Effector CD8-positive, alpha-beta T cell (primary cell): ENCODE measurements around the gene YIF1A.
A peak's percentile ranks its signal among the peaks of the same experiment; 100 is the strongest.
"Not testable (repeated sequence)": the region's sequence is repeated elsewhere in the genome, so short reads cannot be mapped to it uniquely, and the experiment has no call there.

ENCODE experiments used
- DNase-seq: peaks from one replicate; lab custom pipeline; 2025; lab: John Stamatoyannopoulos, UW

Gene YIF1A

DNA sequence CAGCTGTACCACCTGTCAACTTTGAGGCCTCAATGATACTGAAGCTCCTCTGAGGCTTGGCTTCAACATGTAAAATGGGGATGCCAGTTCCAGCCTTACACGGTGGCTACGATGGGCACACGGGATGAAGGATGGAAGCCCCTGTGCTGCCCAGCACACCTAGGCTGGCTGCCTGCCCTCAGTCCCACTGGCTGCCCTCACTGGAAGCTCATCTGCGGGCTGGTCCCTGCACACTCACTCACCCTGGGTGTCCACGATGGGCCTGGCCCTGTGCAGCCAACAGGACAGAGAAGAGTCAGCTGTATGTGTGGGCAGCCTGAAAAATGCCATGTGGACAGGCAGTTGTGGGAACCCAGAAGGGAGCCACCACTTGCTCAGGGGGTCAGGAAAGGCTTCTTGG, 2.2 kb downstream of the YIF1A start:
- DNase-seq = no peak

DNA sequence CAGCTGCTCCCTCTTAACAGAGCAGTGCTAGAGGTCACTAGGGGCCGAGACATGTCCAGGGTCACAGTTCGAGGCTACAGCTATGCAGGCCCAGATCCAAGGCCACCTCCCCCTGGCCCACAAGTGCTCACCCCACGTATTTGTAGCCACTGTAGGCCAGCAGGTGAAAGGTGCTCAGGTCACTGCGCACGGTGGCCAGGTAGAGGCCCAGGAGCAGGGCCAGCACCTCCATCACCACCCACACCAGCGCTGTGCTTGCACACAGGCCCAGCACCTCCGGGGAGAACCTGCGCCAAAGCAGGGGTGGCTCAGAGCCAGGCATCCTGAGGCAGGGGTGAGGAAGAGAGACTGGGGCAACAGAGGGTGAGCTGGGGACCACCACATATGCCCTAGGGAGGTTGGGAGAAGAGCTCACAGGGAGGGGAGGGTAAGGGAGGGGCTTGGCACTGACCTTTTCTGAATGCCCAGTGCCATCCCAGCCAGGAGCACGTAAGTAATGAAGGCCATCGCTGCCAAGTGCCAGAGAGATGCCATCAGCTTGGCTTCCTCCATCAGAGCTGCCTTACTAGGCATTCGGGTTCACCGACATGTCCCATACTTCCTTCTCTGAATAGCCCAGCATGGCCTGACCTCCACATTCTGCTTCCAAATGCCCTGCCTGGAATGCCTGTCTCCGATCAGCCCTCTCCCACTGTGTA, 3.5 kb downstream of the YIF1A start:
- DNase-seq = no peak

- DNase-seq = no peak
These were observed 4.3 kb downstream of the YIF1A start for GRCh38 chr11:66284526-66285078.

- DNase-seq = no peak
These were observed 5.4 kb downstream of the YIF1A start for GRCh38 chr11:66283461-66284105.

DNA sequence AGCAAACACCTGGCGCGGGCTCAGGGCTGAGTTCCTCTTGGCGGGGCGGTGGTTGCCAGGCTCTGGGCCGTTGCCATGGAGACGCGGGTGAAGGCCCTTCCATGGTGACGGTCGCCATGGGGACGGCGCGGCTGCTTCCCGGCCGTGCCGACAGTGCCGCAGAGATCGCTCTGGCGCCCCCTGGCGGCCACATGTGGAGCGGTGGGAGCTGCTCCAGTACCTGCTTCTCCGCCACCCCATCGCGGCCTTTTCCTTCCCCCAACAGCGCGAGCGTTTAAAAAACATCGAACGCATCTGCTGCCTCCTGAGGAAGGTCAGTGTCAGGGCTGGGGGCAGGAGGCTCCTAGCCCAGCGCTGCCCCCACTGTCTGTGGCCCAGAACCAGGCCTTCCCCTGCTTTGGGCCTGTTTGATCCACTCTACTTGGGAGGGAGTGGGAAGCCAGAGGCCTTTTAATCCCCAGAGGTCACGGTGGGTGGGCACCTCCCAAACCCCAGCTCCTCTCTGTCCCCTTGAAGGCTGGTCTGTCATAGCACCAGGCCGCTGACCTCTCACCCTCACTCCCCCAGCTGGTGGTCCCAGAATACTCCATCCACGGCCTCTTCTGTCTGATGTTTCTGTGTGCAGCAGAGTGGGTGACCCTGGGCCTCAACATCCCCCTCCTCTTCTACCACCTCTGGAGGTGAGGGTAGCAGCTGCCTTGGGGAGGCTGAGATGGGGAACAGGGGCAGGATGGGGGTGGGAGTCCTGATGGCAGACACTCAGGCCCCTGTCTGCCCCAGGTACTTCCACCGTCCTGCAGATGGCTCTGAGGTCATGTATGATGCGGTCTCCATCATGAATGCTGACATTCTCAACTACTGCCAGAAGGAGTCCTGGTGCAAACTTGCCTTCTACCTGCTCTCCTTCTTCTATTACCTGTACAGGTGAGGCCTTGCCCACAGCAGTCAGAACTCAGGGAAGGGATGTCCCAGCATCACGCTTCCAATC, 6.2 kb downstream of the YIF1A start:
- DNase-seq = peak; percentile 99

DNA sequence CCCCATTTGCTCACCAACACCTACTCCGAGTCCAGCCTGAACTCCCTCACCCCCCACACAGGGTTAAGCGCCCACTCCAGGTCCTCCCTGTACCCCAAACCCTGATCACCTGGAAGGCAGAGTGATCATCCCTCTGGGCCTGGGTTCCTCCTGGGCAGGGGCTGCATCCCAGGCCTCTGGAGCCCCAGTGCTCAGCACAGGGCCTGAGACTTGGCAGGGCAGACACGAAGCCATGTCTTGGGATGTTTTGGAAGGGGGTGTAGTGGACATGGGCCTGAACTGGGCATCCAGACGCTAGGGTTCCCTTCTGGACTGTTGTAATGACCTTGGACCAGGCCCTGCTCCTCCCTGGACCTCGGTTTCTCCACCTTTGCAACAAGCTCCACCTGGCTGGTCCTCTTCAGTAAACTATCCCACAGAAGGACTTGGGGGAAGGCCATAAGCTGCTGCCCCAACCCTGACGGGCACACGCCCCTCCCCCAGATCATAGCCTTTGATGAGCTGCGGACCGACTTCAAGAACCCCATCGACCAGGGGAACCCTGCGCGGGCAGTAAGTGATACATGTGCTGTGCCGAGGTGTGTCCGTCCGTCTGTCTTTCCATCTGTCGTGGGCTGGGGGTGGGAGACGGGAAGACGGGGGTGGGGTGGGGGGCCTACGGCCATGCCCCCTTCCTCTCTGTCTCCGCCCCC, 7.0 kb downstream of the YIF1A start:
- DNase-seq = no peak

DNA sequence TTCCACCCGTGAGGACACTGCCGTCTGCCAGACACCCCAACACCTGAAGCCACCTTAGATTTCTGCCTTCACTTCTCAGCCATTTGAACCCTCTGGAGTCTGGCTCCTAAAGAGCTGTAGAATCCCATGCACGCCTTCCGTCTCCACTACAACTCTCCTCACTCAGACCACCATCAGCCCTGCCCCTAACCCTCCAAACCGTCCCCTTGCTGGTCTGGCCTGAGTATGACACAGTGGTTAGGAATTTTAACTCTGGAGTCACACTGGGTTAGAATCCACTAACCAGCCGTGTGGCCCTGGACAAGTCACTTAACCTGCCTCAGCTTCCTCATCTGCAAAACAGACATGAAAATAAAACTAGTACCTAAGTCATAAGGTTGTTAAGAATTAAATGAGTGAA, 7.9 kb downstream of the YIF1A start:
- no peak for DNase-seq

GRCh38 chr11:66280428-66280827, 8.5 kb downstream of the YIF1A start:
- no peak for DNase-seq

DNA sequence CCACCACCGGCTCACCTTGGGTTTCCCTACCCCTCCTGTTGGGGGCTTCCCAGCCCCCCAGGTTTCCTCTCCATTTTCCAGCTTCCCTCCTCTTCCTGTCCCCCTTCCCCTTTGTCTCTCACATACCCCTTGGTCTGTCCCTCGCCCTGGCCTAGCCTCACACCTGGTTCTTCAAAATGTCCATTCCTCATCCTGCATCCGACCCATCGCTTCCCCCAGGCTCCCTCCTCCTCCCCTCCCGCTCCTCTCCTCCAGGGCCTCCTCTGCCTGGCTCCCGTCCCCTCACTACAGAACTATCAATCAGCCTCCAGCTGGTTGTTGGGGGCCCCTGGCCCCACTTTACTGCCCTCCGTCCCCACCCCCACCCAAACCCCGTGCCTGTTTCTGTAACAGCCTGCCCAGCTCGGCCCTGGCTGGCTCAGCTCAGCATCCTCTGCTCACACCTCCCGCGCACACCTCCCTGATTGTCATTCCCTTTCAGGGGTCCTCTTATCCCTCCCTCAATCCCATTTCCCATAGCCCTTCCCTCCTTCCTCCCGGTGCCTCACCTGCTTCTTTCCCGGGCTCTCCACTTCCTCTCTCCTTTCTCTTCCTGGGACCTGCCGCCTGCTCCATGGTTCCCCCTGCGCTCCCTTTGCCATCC, 9.7 kb downstream of the YIF1A start:
- DNase-seq = no peak

DNA sequence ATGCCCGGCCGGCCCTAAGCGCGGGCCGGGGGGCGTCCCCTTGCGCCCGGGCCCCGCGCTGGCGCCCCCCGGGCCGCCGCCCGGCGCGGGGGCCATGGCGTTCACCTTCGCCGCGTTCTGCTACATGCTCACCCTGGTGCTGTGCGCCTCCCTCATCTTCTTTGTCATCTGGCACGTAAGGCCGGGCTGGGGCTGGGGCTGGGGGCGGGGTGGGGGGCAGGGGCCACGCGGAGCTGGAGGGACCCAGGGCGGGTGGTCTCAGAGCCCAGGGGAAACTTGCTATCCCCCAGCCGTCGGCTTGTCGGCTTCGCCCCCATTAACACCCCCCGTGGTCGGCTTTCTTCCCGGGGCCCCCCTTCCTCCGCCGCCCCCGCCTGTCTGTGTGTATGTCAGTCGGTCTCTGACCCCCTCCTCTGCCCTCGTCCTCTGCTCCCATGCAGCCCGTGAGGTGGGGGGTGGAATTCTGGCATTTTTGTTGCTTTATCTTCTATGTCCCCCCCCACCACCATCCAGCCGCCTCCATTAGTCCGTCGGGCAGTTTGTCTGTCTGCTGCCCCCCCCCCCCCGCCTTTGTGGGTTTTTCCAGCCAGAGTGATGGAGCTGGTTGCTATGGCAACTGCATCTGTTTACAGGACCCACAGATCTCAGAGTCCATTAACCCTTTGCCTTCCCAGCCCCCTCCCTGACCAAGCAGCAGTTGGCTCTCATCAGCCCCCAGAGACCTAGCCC, 10.4 kb downstream of the YIF1A start:
- DNase-seq = peak; percentile 21

GRCh38 chr11:66277471-66278362, 11.2 kb downstream of the YIF1A start, which contains the start of gene CNIH2:
Gene CNIH2 (plus strand): TSS chr11:66278175. CDS start chr11:66278457, 282 bp downstream.
- DNase-seq = peak; percentile 28

- DNase-seq = not testable (repeated sequence)
These were observed 11.9 kb downstream of the YIF1A start for GRCh38 chr11:66277064-66277463.

GRCh38 chr11:66276619-66277018, 12.3 kb downstream of the YIF1A start:
- DNase-seq = not testable (repeated sequence)

GRCh38 chr11:66275984-66276612, 12.8 kb downstream of the YIF1A start:
- DNase-seq = no peak

DNA sequence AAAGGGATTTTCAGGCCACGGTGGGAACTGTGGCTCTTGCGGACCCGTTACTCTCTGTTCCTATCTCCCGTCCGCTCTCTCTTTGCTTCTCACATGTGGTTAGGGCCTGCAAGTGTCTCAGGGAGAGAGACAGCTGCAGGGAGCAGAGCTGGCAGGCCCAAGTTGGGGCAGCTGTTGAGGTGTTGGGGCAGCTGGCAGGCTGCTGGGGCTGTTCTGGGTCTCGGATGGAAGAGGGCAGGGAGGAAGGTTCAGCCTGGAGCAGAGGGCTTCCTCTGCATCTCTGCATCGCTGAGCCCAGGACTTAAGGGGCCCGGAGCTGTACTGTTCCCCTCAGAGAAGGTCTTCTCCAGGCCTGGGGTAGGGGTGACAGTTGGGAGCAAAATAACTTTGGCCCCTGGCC, 13.5 kb downstream of the YIF1A start:
- DNase-seq = no peak

- DNase-seq = no peak
These were observed 14.7 kb downstream of the YIF1A start for GRCh38 chr11:66274219-66274618.

- no peak for DNase-seq
These were observed 16.3 kb downstream of the YIF1A start for GRCh38 chr11:66272596-66272995.

GRCh38 chr11:66271816-66272215, 17.1 kb downstream of the YIF1A start:
- no peak for DNase-seq
